Measurements from ENCODE around the gene OPN3.

Gene OPN3

GRCh38 chr1:241615043-241615974, 24.9 kb downstream of the OPN3 start:
- DNase-seq (ENCODE audit: low read depth) = no peak

- no peak for DNase-seq (ENCODE audit: low read depth)
Observed at GRCh38 chr1:241614572-241614971, 25.6 kb downstream of the OPN3 start.

GRCh38 chr1:241614144-241614543, 26.0 kb downstream of the OPN3 start:
- DNase-seq (ENCODE audit: low read depth) = no peak

GRCh38 chr1:241612533-241613477, 27.4 kb downstream of the OPN3 start:
- peak; percentile 47 for DNase-seq (ENCODE audit: low read depth)

- DNase-seq (ENCODE audit: low read depth) = no peak
Observed at GRCh38 chr1:241611736-241612135, 28.4 kb downstream of the OPN3 start.

- no peak for DNase-seq (ENCODE audit: low read depth)
Observed at GRCh38 chr1:241611063-241611462, 29.1 kb downstream of the OPN3 start.

- no peak for DNase-seq (ENCODE audit: low read depth)
Observed at GRCh38 chr1:241610056-241610815, 29.9 kb downstream of the OPN3 start.

- DNase-seq (ENCODE audit: low read depth) = no peak
Observed at GRCh38 chr1:241608379-241609033, 31.7 kb downstream of the OPN3 start.

GRCh38 chr1:241607497-241607896, 32.7 kb downstream of the OPN3 start:
- DNase-seq (ENCODE audit: low read depth) = no peak

GRCh38 chr1:241606544-241606943, 33.6 kb downstream of the OPN3 start:
- no peak for DNase-seq (ENCODE audit: low read depth)

- no peak for DNase-seq (ENCODE audit: low read depth)
Observed at GRCh38 chr1:241605146-241605805, 34.9 kb downstream of the OPN3 start.

GRCh38 chr1:241603731-241604245, 36.4 kb downstream of the OPN3 start:
- peak; percentile 53 for DNase-seq (ENCODE audit: low read depth)

GRCh38 chr1:241600496-241600901, 39.7 kb downstream of the OPN3 start:
- DNase-seq (ENCODE audit: low read depth) = peak; percentile 48

- no peak for DNase-seq (ENCODE audit: low read depth)
Observed at GRCh38 chr1:241598249-241598648, 41.9 kb downstream of the OPN3 start.

- DNase-seq (ENCODE audit: low read depth) = no peak
Observed at GRCh38 chr1:241596633-241597032, 43.5 kb downstream of the OPN3 start.

GRCh38 chr1:241593186-241593585, 47.0 kb downstream of the OPN3 start:
- DNase-seq (ENCODE audit: low read depth) = no peak

- peak; percentile 20 for DNase-seq (ENCODE audit: low read depth)
Observed at GRCh38 chr1:241592273-241592958, 47.8 kb downstream of the OPN3 start.

- DNase-seq (ENCODE audit: low read depth) = no peak
Observed at GRCh38 chr1:241591736-241592135, 48.4 kb downstream of the OPN3 start.

- DNase-seq (ENCODE audit: low read depth) = no peak
Observed at GRCh38 chr1:241591317-241591716, 48.9 kb downstream of the OPN3 start.

- DNase-seq (ENCODE audit: low read depth) = no peak
Observed at GRCh38 chr1:241590719-241591118, 49.5 kb downstream of the OPN3 start.

Measured in GM04503 (cell line).